RWPE1 (cell line): ENCODE data around the gene OCSTAMP.

Experiments used
- CTCF ChIA-PET: fragments of 350-600 bp; sonication (Branson Sonifier 250); formaldehyde crosslinking; extraction: SDS; loops from one replicate; lab custom pipeline; 2021; lab: Yijun Ruan, JAX
- POLR2A ChIA-PET: fragments of 400-600 bp; formaldehyde crosslinking; extraction: SDS; loops from one replicate; lab custom pipeline; 2020; ENCODE audit warnings: antibody characterized with exemption; ENCODE audit not compliant: low non-redundant PET; lab: Yijun Ruan, JAX
- DNase-seq: peaks from one replicate; pipeline ENCODE4 v3.0.0; 2012; ENCODE audit warnings: low spot score
- H3K27ac ChIP-seq: fragments of 450-650 bp; 2 replicates; pipeline ENCODE4 v1.5.1; 2017
- CTCF ChIP-seq: fragments of 450-650 bp; conservative IDR thresholded peaks from 2 replicates; pipeline ENCODE4 v1.5.1; 2017; ENCODE audit warnings: low read depth, mild to moderate bottlenecking

OCSTAMP gene

GRCh38 chr20:46573788-46574584 is 23.5 kb upstream of the OCSTAMP start:
- DNase-seq: no peak
- no peak overlapping the region for H3K27ac ChIP-seq
- CTCF ChIA-PET: interaction anchor here (1.0 to 3.5 kb wide), 3 partner anchors 10 to 22 kb away, joined by 3 to 20 read pairs (median 4); no protein-coding TSS in a partner anchor
- TF ChIP-seq CTCF: no peak
- POLR2A ChIA-PET: interaction anchor here (0.6 kb wide), 1 partner anchor 25 kb away, joined by 3 read pairs; no protein-coding TSS in a partner anchor

- no peak for TF ChIP-seq CTCF
- ChIA-PET POLR2A (no interaction called here), CTCF (interaction anchor here (1.0 to 3.5 kb wide), 2 partner anchors 9 to 11 kb away, joined by 3 to 20 read pairs; no protein-coding TSS in a partner anchor)
- H3K27ac ChIP-seq: no peak overlapping the region
- no peak for DNase-seq
These were observed 22.8 kb upstream of the OCSTAMP start for GRCh38 chr20:46573234-46573633.

DNA sequence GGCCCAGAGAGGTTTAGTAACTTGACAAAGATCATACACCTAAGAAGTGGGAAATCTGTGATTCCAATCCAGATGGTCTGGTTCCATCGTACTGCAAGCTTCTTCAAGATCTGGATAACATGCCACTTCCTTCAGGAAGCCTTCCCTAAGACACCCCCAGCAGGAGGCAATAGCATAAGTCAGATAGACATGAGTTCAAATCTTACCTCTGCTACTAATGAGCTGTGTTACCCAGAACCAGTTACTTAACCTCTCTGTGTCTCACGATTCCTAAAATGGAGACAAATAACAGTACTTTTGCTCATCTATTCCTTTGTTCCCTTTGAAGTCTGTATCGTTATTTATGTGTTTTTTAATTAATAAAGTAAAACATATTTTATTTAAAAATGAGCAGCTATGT is 22.3 kb upstream of the OCSTAMP start:
- no peak for DNase-seq
- CTCF ChIA-PET: interaction anchor here (0.7 to 3.5 kb wide), 2 partner anchors 9 to 11 kb away, joined by 3 to 20 read pairs; no protein-coding TSS in a partner anchor

GRCh38 chr20:46572153-46572552 is 21.7 kb upstream of the OCSTAMP start:
- H3K27ac ChIP-seq: no peak overlapping the region
- ChIA-PET POLR2A (no interaction called here), CTCF (interaction anchor here (0.7 to 3.5 kb wide), 2 partner anchors 10 kb away, joined by 3 to 20 read pairs; no protein-coding TSS in a partner anchor)
- TF ChIP-seq CTCF: no peak
- no peak for DNase-seq

More for the DNA sequence above, 22.3 kb upstream of the OCSTAMP start:
- no peak for TF ChIP-seq CTCF
- no peak overlapping the region for H3K27ac ChIP-seq
- POLR2A ChIA-PET: no interaction called here

DNA sequence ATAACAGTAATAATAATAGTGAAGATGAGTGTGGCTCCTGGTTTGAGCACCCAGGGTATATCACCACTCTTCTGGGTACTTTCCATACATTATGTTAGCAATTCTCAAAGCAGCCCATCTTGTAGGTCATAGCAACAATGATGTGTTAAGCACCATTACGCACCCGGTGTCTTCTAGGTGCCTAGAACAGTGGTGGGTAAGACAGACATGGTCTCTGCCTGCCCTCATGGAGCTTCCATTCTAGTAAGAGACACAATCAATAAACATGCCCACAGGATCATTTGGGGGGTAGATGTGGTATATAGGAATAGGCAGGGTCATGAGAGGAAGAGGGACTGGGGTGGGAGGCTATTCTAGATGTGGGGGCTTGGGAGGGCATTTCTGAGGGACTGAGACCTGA is 21.0 kb upstream of the OCSTAMP start:
- POLR2A ChIA-PET: no interaction called here

DNA sequence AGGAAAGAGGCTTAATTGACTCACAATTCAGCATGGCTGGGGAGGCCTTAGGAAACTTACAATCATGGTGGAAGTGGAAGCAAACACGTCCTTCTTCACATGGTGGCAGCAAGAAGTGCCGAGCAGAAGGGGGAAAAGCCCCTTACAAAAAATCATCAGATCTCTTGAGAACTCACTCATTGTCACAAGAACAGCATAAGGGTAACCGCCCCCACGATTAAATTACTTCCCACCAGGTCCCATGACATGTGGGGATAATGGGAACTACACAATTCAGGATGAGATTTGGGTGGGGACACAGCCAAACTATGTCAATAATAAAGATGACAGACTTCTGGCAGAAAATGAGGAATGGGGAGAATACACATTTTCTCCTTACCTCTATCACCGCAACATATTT is 20.5 kb upstream of the OCSTAMP start:
- no peak for TF ChIP-seq CTCF
- H3K27ac ChIP-seq: no peak overlapping the region
- DNase-seq: no peak
- CTCF ChIA-PET: no interaction called here
- POLR2A ChIA-PET: no interaction called here

More for the DNA sequence above, 21.0 kb upstream of the OCSTAMP start:
- CTCF ChIA-PET: no interaction called here
- TF ChIP-seq CTCF: no peak
- H3K27ac ChIP-seq: no peak overlapping the region
- no peak for DNase-seq
